SW 1271 (cell line): Measurements from ENCODE around the gene PDGFRA.

ENCODE experiments used
- DNase-seq, 2 experiments: peaks; one replicate each; lab custom pipeline; 2025; lab: John Stamatoyannopoulos, UW

The PDGFRA gene

DNA sequence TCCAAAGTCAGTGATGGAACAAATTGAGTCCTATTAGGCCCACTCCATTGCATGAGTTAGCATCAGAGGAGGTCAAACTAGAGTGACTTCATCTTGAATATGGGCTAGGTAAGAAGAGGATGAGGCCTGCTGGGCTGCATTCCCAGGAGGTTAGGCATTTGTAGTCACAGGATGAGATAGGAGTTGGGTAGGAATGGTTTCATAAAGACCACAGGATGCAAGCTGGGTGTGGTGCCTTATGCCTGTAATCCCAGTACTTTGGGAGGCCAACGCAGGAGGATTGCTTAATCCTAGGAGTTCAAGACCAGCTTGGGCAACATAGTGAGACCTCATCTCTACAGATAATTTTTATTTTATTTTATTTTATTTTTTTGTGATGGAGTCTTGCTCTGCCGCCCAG, 26.8 kb downstream of the PDGFRA start:
- no peak for DNase-seq

GRCh38 chr4:54256491-54257486, 27.7 kb downstream of the PDGFRA start:
- DNase-seq: no peak

- DNase-seq: no peak
These were observed 36.3 kb downstream of the PDGFRA start for GRCh38 chr4:54265366-54265765.

- no peak for DNase-seq
These were observed 39.1 kb downstream of the PDGFRA start for GRCh38 chr4:54268151-54268550.

GRCh38 chr4:54271464-54271863, 42.4 kb downstream of the PDGFRA start:
- DNase-seq: no peak

DNA sequence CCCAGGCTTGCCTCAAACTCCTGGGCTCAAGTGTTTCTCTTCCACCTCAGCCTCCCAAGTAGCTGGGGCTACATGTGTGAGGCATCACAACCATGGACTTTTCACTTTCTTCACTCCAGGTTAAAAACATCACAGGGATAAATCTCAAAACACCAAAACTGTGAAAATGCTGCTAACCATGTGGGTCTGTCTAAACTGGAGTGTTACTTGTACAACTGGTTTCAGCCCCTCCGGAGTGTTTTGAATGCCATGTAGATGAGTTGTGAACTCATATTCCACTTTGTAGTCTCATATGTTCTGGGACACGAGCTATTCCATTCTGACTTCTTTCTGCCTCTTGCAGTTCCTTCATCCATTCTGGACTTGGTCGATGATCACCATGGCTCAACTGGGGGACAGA, 43.0 kb downstream of the PDGFRA start:
- DNase-seq: no peak

DNA sequence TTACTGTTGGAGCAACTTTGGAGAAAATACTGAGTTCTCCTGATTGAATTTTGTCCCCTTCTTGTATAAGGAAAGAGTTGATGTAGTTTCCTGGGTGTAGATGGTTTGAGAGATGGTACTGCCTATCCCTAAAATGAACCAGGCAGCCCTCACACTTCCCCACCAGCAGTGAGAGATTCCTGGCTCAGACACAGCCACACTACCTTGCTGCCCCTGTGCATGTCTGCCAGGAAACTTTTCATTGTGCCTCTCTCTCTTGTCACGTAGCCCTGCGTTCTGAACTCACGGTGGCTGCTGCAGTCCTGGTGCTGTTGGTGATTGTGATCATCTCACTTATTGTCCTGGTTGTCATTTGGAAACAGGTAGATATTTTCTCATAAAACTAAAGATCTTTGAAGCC, 45.2 kb downstream of the PDGFRA start:
- no peak for DNase-seq

DNA sequence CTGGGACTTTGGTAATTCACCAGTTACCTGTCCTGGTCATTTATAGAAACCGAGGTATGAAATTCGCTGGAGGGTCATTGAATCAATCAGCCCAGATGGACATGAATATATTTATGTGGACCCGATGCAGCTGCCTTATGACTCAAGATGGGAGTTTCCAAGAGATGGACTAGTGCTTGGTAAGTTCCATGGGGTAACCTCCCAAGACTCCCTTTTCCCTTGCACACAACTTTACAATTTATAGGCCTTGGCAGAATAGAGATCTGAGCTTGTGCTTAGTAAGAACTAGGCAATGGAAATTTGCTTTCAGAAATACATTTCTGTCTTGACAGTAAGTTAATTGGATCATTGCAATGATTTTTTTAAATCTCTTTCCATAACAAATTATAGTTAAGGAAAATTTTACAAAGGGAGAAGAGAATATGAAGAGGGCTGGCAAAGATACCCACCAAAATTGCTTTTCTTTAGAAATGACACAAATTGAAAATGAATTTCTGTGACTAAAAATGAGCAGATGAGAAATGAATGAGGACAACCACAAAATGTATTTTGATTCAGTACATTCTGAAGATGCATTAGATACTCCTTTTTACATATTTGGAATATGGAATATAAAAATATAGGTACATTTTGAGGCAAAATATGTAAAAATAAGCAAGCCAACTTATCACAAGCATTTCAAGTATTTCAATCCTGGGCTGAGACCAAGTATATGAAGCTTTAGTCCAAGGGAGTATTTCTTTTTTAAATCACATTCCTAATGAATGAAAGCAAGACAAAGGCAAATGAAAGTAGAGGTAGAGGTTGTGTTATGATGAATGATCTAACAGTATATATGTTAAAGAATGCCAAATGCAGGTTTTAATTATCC, 45.9 kb downstream of the PDGFRA start:
- DNase-seq: no peak

- no peak for DNase-seq
These were observed 47.7 kb downstream of the PDGFRA start for GRCh38 chr4:54276641-54277430.

- DNase-seq: no peak
These were observed 48.6 kb downstream of the PDGFRA start for GRCh38 chr4:54277691-54278090.

DNA sequence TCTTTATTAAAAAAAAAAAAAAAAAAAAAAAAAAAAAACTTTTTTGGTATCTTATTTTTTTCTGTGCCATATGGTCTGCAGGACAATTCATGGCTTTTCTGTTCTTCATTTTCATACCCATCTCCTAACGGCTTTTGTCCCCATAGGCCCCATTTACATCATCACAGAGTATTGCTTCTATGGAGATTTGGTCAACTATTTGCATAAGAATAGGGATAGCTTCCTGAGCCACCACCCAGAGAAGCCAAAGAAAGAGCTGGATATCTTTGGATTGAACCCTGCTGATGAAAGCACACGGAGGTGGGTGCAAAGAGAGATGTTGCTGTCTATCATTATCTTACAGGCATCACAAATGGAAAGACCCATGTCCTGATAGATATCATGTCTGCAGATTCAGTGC, 49.1 kb downstream of the PDGFRA start:
- DNase-seq: no peak

DNA sequence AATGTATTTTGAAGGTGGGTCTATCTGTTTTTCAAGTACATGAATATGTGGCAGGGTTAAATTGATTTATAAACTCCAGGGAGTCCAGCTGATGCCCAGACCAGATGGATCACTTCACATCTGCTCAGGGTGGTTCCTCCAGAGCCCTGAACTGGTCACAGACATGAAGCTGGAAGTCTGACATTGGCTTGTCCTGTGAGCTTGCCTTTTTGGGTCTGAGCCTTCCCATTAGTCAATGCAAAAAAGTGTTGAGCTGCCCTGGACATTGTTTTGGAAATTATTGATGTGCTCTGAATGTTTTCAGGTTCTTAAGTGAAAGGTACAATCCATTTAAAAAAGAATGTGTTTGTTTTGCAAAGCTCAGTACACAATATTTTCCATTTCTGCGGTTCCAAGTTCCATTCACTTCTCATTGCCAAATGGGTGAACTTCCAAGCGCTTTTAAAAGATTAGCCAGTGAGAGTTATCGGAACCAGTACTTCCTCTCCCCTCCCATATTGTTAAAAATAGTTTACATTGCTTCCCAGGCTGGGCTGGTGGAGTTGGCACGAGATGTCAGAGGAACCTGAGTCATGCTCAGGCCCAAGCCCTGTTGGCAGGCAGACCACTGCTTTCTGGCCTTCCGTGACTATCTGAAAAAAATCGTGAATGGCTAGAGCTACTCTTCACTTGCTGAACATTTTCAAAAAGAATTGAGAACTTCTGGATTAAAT, 52.1 kb downstream of the PDGFRA start:
- DNase-seq: no peak

GRCh38 chr4:54282837-54283236, 53.7 kb downstream of the PDGFRA start:
- no peak for DNase-seq

- no peak for DNase-seq
These were observed 60.2 kb downstream of the PDGFRA start for GRCh38 chr4:54289316-54289715.

DNA sequence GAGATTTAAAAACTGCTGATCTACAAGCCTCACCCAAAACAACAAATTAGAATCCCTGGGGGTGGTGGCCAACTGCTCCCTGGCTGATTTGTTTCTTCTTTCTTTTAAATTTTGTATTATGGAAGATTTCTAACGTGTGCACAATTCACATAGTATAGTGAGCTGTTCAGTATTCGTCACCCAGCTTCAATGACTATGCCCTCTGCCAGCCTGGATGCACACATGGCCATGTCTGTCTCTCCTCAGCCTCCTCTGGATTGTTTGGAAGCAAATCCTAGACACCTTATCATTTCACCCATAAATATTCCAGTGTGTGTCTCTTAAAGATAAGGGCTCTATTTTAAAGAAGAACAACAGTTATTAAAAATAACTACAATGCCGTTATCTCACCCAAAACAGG, 61.9 kb downstream of the PDGFRA start:
- no peak for DNase-seq

DNA sequence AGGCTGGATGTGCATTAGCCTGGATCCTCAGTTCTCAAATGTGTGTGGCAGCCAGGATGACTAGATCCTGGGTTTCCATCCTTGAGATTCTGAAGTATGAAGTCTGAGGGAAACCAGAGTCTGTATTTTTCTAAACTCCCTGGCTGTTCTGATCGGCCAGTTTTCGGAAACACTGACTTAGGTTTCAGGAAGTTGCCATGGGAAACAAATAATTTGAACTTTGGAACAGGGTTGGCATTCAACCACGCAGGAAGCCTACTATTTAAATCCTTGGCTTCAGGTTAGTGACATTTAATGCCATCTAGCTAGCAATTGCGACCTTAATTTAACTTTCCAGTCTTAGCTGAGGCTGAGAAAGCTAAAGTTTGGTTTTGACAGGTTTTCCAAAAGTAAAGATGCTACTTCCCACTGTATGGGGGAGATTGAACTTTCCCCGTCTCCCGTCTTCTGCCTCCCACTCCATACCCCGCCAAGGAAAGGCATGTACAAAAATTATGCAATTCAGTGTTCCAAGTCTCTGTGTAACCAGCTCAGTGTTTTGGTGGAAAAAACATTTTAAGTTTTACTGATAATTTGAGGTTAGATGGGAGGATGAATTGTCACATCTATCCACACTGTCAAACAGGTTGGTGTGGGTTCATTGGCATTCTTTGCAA, 67.6 kb downstream of the PDGFRA start:
- no peak for DNase-seq

DNA sequence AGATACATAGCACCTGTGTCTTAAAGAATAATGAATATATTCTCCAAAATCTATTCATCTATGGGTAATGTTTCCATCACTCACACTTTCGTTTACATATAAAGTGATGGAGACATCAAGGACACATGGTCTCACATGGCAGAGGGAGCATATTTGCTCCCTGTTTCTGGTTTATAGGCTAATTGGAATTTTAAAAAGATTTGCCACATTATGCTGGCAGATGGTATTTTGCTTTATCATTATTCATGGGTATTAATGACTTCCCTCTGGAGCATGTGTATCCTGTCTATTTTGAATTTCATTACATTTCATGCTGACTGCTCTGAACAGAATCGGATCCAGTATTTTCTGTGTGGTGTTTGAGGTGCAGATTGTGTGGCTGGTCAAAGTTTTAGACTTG, 79.0 kb downstream of the PDGFRA start:
- DNase-seq: no peak

DNA sequence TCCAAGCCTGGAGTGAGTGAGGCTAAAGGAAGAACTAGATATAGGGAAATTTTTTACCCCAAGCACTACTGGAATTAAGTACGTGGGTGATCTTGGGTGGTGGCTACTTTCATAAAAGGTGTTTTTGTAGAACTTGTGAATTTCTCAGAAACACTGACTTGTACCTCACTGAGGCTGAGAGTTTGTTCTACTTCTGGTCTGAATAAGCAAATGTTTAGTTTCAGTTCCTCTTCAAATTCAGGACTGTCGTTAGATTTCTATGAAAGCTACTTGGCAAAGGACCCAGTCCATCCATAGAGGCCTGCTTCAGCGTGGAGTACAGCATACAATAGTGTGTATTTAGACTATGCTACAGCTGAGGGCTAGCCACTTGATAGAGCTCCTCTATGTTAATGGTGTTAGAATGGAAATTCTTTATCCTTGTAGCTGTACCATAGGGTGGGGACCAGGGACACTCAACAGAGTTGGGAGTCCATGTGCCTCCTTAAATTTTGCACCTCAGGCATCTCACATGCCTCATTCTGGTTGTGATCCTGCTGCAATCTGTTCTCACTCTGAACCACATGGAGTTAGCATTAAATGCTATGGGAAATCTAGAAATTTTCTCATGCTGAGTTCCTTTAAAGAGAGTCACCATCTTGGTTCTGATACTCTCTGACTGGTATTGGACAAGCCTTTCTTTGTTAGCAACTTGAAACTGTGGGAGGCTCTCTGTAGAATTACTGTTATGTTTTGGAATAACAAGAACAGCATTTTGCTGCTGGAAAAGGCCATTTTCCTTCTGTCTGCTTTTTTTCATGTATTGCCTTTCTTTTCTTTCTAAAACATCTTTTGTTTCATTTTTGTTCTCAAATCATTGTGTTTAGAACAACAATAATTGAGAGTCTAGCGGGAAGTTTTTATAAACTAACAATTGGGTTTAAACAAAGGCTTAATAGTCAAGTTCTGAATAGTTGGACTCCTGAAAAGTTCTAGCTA, 86.8 kb downstream of the PDGFRA start:
- DNase-seq: no peak

- no peak for DNase-seq
These were observed 88.6 kb downstream of the PDGFRA start for GRCh38 chr4:54317690-54318089.

GRCh38 chr4:54318904-54319303, 89.8 kb downstream of the PDGFRA start:
- peak in 1 of 2 experiments; percentile 2 for DNase-seq
